HL-60 (cell line): ENCODE results near the gene VAV2.

Experiments
- DNase-seq, 2 experiments: peaks; one replicate each; pipeline ENCODE4 v3.0.0-alpha.2; 2010 to 2020; ENCODE audit warnings: low read depth in 1 of 2, low spot score in 1 of 2
- H3K27ac ChIP-seq: fragments of 250-450 bp; sonication (Bioruptor Pico); replicated peaks from 2 replicates; pipeline ENCODE4 v1.5.1; 2020; ENCODE audit warnings: mild to moderate bottlenecking, moderate library complexity
- H3K27me3 ChIP-seq: fragments of 250-450 bp; sonication (Bioruptor Pico); 2 replicates; pipeline ENCODE4 v1.5.1; 2021; ENCODE audit warnings: mild to moderate bottlenecking, moderate library complexity; ENCODE audit not compliant: insufficient read depth, poor library complexity, severe bottlenecking
- H3K4me3 ChIP-seq: replicated peaks from 2 replicates; pipeline ENCODE4 v1.5.1; 2011; ENCODE audit warnings: mild to moderate bottlenecking, control low read depth, low read length; ENCODE audit not compliant: insufficient read depth
- GABPA ChIP-seq: IDR thresholded peaks from 2 replicates; pipeline ENCODE4 v1.6.1; 2012; ENCODE audit warnings: low read depth
- POLR2AphosphoS5 ChIP-seq: IDR thresholded peaks from 2 replicates; pipeline ENCODE4 v1.6.1; 2012; ENCODE audit warnings: low read depth
- SPI1 ChIP-seq: IDR thresholded peaks from 2 replicates; pipeline ENCODE4 v1.6.1; 2012; ENCODE audit warnings: low read depth, mild to moderate bottlenecking, borderline replicate concordance
- TF ChIP-seq, protein P1 (sequence below): IDR thresholded peaks from one replicate; pipeline ENCODE4 v1.5.1; 2011; ENCODE audit warnings: low read length, control low read depth, inconsistent platforms; ENCODE audit not compliant: insufficient read depth
- TF ChIP-seq, protein P2 (sequence below): IDR thresholded peaks from 2 replicates; pipeline ENCODE4 v1.6.1; 2012; ENCODE audit warnings: low read depth; ENCODE audit not compliant: insufficient replicate concordance

Gene VAV2

DNA sequence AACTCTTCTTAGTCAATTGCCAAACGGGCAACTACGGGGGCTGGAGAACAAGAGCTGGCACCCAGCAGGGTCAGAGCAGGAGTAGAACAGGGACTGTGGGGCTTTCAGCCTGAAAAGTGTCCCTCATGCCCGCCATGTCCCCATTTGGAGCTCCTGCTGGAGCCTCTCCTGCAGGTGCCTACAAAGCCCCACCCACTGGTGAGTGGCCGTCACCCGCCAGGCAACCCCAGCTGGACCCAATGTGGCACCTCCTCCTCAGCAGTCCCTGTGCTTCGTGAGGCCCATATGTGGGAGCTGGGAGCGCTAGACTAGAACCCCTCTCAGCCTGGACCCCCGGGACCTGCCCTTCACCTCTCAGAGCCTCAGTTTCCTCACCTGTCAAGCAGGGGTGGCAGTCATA is 40.9 kb downstream of the VAV2 start:
- Histone ChIP-seq H3K27ac (no peak overlapping the region), H3K27me3 (peaks cover 4% of the 10 kb centered on the region), H3K4me3 (no peak overlapping the region)
- TF ChIP-seq, protein P1, sequence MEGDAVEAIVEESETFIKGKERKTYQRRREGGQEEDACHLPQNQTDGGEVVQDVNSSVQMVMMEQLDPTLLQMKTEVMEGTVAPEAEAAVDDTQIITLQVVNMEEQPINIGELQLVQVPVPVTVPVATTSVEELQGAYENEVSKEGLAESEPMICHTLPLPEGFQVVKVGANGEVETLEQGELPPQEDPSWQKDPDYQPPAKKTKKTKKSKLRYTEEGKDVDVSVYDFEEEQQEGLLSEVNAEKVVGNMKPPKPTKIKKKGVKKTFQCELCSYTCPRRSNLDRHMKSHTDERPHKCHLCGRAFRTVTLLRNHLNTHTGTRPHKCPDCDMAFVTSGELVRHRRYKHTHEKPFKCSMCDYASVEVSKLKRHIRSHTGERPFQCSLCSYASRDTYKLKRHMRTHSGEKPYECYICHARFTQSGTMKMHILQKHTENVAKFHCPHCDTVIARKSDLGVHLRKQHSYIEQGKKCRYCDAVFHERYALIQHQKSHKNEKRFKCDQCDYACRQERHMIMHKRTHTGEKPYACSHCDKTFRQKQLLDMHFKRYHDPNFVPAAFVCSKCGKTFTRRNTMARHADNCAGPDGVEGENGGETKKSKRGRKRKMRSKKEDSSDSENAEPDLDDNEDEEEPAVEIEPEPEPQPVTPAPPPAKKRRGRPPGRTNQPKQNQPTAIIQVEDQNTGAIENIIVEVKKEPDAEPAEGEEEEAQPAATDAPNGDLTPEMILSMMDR: no peak
- TF ChIP-seq SPI1 (no peak), GABPA (no peak), POLR2AphosphoS5 (no peak)
- TF ChIP-seq, protein P2, sequence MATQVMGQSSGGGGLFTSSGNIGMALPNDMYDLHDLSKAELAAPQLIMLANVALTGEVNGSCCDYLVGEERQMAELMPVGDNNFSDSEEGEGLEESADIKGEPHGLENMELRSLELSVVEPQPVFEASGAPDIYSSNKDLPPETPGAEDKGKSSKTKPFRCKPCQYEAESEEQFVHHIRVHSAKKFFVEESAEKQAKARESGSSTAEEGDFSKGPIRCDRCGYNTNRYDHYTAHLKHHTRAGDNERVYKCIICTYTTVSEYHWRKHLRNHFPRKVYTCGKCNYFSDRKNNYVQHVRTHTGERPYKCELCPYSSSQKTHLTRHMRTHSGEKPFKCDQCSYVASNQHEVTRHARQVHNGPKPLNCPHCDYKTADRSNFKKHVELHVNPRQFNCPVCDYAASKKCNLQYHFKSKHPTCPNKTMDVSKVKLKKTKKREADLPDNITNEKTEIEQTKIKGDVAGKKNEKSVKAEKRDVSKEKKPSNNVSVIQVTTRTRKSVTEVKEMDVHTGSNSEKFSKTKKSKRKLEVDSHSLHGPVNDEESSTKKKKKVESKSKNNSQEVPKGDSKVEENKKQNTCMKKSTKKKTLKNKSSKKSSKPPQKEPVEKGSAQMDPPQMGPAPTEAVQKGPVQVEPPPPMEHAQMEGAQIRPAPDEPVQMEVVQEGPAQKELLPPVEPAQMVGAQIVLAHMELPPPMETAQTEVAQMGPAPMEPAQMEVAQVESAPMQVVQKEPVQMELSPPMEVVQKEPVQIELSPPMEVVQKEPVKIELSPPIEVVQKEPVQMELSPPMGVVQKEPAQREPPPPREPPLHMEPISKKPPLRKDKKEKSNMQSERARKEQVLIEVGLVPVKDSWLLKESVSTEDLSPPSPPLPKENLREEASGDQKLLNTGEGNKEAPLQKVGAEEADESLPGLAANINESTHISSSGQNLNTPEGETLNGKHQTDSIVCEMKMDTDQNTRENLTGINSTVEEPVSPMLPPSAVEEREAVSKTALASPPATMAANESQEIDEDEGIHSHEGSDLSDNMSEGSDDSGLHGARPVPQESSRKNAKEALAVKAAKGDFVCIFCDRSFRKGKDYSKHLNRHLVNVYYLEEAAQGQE: no peak
- DNase-seq: no peak

DNA sequence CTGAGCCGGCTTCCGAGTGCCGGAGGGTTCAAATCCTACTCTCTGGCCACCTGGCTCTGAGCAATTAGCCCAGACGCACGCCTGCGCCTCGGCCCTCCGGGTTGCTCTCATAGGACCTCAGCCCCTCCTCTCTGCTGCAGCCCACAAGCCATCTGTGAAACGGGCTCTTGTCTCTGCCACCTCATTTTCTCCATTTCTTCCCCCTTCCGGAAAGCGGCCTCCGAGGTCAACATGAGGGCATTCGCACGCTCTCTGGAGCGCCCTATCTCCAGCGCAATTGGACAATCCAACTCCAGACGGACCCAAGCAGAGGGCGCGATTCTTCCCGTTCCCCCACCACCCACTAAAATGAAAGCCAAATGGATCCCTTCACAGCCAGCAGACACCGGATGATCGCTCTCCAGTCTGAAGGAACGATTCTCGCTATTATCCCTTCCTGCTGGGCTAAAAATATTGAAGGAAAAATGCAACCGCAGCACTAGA is 41.5 kb downstream of the VAV2 start:
- DNase-seq: no peak
- H3K4me3 ChIP-seq: no peak overlapping the region
- no peaks in the 10 kb centered on the region for H3K27me3 ChIP-seq
- no peak for TF ChIP-seq SPI1
- no peak for TF ChIP-seq POLR2AphosphoS5
- TF ChIP-seq, protein P2: no peak
- TF ChIP-seq GABPA: no peak
- TF ChIP-seq, protein P1: no peak
- H3K27ac ChIP-seq: no peak overlapping the region

DNA sequence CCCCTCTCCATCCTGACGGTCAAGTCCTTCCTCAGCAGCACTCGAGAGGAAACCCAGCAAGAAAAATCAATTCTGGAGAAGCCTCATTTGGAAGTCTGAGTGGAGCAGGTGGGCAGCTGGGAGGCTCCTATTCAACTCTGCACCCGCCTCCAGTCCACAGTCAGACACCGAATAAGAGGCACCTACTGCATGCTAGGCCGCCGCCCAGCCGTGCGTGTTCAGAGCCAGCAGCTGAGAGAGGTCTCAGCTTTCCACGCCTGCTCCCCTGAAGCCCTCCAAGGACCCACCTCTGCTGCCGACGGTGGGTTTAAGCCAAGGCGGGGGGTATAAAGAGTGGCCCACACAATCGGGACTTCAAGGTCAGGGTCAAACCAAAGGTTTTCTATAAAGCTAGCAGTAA is 41.9 kb downstream of the VAV2 start:
- H3K27ac ChIP-seq: no peak overlapping the region
- DNase-seq: no peak
- TF ChIP-seq SPI1: no peak
- TF ChIP-seq, protein P2: no peak
- no peak for TF ChIP-seq POLR2AphosphoS5

More for the DNA sequence above, 41.9 kb downstream of the VAV2 start:
- Histone ChIP-seq H3K27me3 (no peaks in the 10 kb centered on the region), H3K4me3 (no peak overlapping the region)
